WTC11 (cell line): ENCODE results near the gene ZSWIM2. TPM values are rescaled to one million over a fixed set of nuclear protein-coding genes. Genes with fewer than 3 reads are reported as not detected.

Source experiments
- ATAC-seq: fragments of 200-7000 bp; cut with Tn5 transposase; 2 replicates; pipeline ENCODE4 v1.10.0; 2021; ENCODE audit warnings: mild to moderate bottlenecking, moderate library complexity
- CTCF ChIA-PET: fragments of 300-600 bp; sonication (Branson Sonifier 250); formaldehyde crosslinking; loops from one replicate; lab custom pipeline; 2021; ENCODE audit warnings: antibody characterized with exemption; lab: Charles Lee
- POLR2A ChIA-PET: fragments of 350-600 bp; sonication (Branson Sonifier 250); formaldehyde crosslinking; loops from one replicate; lab custom pipeline; 2021; ENCODE audit warnings: antibody characterized with exemption; lab: Charles Lee
- DNase-seq: peaks from one replicate; pipeline ENCODE4 v3.0.0; 2021; ENCODE audit warnings: low spot score
- H3K27ac Mint-ChIP-seq: 2 replicates; pipeline ENCODE4 v1.8.0; 2021; ENCODE audit warnings: mixed read lengths
- H3K27me3 Mint-ChIP-seq: 2 replicates; pipeline ENCODE4 v1.8.0; 2021; ENCODE audit warnings: low read depth, mild to moderate bottlenecking, moderate library complexity, mixed read lengths
- H3K36me3 Mint-ChIP-seq: 2 replicates; pipeline ENCODE4 v1.8.0; 2021; ENCODE audit warnings: mixed read lengths
- H3K4me1 Mint-ChIP-seq: 2 replicates; pipeline ENCODE4 v1.8.0; 2022; ENCODE audit warnings: mixed read lengths
- H3K4me3 Mint-ChIP-seq: 2 replicates; pipeline ENCODE4 v1.8.0; 2021; ENCODE audit warnings: mild to moderate bottlenecking, moderate library complexity, mixed read lengths
- H3K9me3 Mint-ChIP-seq: 2 replicates; pipeline ENCODE4 v1.8.0; 2021; ENCODE audit warnings: mixed read lengths
- CBFB ChIP-seq: sonication (generic); formaldehyde crosslinking; IDR thresholded peaks from 2 replicates; pipeline ENCODE4 v1.8.1; 2022; ENCODE audit warnings: mild to moderate bottlenecking, low read depth, missing genetic modification reagents
- ESRRA ChIP-seq: sonication (generic); formaldehyde crosslinking; IDR thresholded peaks from 2 replicates; pipeline ENCODE4 v1.8.1; 2022; ENCODE audit warnings: mild to moderate bottlenecking, missing genetic modification reagents, borderline replicate concordance
- NR3C1 ChIP-seq: sonication (generic); formaldehyde crosslinking; conservative IDR thresholded peaks from 2 replicates; pipeline ENCODE4 v1.8.1; 2023; ENCODE audit warnings: low read depth, mild to moderate bottlenecking, missing genetic modification reagents
- SOX15 ChIP-seq: fragments of 250-450 bp; sonication (Bioruptor Pico); IDR thresholded peaks from 2 replicates; pipeline ENCODE4 v1.9.0; 2021; ENCODE audit warnings: mild to moderate bottlenecking
- ZNF121 ChIP-seq: sonication (generic); formaldehyde crosslinking; IDR thresholded peaks from 2 replicates; pipeline ENCODE4 v1.8.0; 2023; ENCODE audit warnings: missing genetic modification reagents
- total RNA-seq: library from RNA; stranded (reverse); gene quantifications from 3 replicates; pipeline ENCODE4 v1.2.3, GENCODE V29; 2021
- TF ChIP-seq, protein P1 (sequence below): fragments of 250-450 bp; sonication (Bioruptor Pico); IDR thresholded peaks from 2 replicates; pipeline ENCODE4 v1.9.0; 2021; ENCODE audit warnings: mild to moderate bottlenecking, borderline replicate concordance
- TF ChIP-seq, protein P2 (sequence below): sonication (generic); formaldehyde crosslinking; IDR thresholded peaks from 2 replicates; pipeline ENCODE4 v1.8.1; 2023; ENCODE audit warnings: mild to moderate bottlenecking, missing genetic modification reagents, borderline replicate concordance
- TF ChIP-seq, protein P3 (sequence below): sonication (generic); formaldehyde crosslinking; IDR thresholded peaks from 2 replicates; pipeline ENCODE4 v1.8.1; 2023; ENCODE audit warnings: mild to moderate bottlenecking, missing genetic modification reagents
- TF ChIP-seq, protein P4 (sequence below): sonication (generic); formaldehyde crosslinking; IDR thresholded peaks from 2 replicates; pipeline ENCODE4 v1.8.0; 2023; ENCODE audit warnings: missing genetic modification reagents, mild to moderate bottlenecking, borderline replicate concordance
- TF ChIP-seq, protein P5 (sequence below): sonication (generic); formaldehyde crosslinking; conservative IDR thresholded peaks from 2 replicates; pipeline ENCODE4 v1.8.1; 2022; ENCODE audit warnings: mild to moderate bottlenecking, missing genetic modification reagents
- TF ChIP-seq, protein P6 (sequence below): sonication (generic); formaldehyde crosslinking; IDR thresholded peaks from 2 replicates; pipeline ENCODE4 v1.8.1; 2023; ENCODE audit warnings: mild to moderate bottlenecking, missing genetic modification reagents, moderate library complexity
- TF ChIP-seq, protein P7 (sequence below): sonication (generic); formaldehyde crosslinking; conservative IDR thresholded peaks from 2 replicates; pipeline ENCODE4 v1.8.1; 2023; ENCODE audit warnings: mild to moderate bottlenecking, low read depth, missing genetic modification reagents, moderate library complexity
- TF ChIP-seq, protein P8 (sequence below): sonication (generic); formaldehyde crosslinking; IDR thresholded peaks from 2 replicates; pipeline ENCODE4 v1.8.0; 2023; ENCODE audit warnings: mild to moderate bottlenecking, missing genetic modification reagents

Gene ZSWIM2
- total RNA-seq, 1 experiment from 2014 or later, result not detected

DNA sequence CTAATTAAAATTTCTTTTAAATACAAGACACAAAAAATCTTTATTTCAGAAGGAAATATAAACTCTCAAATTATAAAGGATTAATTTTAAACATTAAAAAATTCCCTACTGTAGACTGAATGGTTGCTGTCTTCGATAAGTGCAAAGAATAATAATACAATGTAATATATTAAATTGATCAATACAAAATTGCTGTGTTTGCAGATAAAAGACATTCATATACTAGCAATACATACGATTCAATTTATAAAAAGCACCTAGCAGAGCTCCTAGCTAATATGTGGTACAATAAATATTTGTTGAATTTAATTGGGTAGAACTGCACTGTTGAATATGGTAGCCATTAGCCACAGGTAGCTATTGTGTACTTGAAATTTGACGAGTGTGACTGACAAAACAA, 6.6 kb downstream of the ZSWIM2 start:
- H3K4me1 Mint-ChIP-seq, result no peaks in the 10 kb centered on the region
- no peaks in the 10 kb centered on the region for H3K27me3 Mint-ChIP-seq
- no peak overlapping the region for H3K27ac Mint-ChIP-seq
- ATAC-seq (no peak), DNase-seq (no peak)
- H3K4me3 Mint-ChIP-seq, result no peak overlapping the region
- ChIA-PET POLR2A (no interaction called here), CTCF (no interaction called here)
- no peaks in the 10 kb centered on the region for H3K36me3 Mint-ChIP-seq
- no peaks in the 10 kb centered on the region for H3K9me3 Mint-ChIP-seq
- TF ChIP-seq, protein P1, sequence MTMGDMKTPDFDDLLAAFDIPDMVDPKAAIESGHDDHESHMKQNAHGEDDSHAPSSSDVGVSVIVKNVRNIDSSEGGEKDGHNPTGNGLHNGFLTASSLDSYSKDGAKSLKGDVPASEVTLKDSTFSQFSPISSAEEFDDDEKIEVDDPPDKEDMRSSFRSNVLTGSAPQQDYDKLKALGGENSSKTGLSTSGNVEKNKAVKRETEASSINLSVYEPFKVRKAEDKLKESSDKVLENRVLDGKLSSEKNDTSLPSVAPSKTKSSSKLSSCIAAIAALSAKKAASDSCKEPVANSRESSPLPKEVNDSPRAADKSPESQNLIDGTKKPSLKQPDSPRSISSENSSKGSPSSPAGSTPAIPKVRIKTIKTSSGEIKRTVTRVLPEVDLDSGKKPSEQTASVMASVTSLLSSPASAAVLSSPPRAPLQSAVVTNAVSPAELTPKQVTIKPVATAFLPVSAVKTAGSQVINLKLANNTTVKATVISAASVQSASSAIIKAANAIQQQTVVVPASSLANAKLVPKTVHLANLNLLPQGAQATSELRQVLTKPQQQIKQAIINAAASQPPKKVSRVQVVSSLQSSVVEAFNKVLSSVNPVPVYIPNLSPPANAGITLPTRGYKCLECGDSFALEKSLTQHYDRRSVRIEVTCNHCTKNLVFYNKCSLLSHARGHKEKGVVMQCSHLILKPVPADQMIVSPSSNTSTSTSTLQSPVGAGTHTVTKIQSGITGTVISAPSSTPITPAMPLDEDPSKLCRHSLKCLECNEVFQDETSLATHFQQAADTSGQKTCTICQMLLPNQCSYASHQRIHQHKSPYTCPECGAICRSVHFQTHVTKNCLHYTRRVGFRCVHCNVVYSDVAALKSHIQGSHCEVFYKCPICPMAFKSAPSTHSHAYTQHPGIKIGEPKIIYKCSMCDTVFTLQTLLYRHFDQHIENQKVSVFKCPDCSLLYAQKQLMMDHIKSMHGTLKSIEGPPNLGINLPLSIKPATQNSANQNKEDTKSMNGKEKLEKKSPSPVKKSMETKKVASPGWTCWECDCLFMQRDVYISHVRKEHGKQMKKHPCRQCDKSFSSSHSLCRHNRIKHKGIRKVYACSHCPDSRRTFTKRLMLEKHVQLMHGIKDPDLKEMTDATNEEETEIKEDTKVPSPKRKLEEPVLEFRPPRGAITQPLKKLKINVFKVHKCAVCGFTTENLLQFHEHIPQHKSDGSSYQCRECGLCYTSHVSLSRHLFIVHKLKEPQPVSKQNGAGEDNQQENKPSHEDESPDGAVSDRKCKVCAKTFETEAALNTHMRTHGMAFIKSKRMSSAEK (CRISPR knock-in tag), result no peak
- TF ChIP-seq CBFB (CRISPR knock-in tag) (no peak), ESRRA (CRISPR knock-in tag) (no peak), ZNF121 (CRISPR knock-in tag) (no peak), SOX15 (CRISPR knock-in tag) (no peak), NR3C1 (CRISPR knock-in tag) (no peak)
- TF ChIP-seq, protein P2, sequence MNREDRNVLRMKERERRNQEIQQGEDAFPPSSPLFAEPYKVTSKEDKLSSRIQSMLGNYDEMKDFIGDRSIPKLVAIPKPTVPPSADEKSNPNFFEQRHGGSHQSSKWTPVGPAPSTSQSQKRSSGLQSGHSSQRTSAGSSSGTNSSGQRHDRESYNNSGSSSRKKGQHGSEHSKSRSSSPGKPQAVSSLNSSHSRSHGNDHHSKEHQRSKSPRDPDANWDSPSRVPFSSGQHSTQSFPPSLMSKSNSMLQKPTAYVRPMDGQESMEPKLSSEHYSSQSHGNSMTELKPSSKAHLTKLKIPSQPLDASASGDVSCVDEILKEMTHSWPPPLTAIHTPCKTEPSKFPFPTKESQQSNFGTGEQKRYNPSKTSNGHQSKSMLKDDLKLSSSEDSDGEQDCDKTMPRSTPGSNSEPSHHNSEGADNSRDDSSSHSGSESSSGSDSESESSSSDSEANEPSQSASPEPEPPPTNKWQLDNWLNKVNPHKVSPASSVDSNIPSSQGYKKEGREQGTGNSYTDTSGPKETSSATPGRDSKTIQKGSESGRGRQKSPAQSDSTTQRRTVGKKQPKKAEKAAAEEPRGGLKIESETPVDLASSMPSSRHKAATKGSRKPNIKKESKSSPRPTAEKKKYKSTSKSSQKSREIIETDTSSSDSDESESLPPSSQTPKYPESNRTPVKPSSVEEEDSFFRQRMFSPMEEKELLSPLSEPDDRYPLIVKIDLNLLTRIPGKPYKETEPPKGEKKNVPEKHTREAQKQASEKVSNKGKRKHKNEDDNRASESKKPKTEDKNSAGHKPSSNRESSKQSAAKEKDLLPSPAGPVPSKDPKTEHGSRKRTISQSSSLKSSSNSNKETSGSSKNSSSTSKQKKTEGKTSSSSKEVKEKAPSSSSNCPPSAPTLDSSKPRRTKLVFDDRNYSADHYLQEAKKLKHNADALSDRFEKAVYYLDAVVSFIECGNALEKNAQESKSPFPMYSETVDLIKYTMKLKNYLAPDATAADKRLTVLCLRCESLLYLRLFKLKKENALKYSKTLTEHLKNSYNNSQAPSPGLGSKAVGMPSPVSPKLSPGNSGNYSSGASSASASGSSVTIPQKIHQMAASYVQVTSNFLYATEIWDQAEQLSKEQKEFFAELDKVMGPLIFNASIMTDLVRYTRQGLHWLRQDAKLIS (CRISPR knock-in tag), result no peak
- TF ChIP-seq, protein P3, sequence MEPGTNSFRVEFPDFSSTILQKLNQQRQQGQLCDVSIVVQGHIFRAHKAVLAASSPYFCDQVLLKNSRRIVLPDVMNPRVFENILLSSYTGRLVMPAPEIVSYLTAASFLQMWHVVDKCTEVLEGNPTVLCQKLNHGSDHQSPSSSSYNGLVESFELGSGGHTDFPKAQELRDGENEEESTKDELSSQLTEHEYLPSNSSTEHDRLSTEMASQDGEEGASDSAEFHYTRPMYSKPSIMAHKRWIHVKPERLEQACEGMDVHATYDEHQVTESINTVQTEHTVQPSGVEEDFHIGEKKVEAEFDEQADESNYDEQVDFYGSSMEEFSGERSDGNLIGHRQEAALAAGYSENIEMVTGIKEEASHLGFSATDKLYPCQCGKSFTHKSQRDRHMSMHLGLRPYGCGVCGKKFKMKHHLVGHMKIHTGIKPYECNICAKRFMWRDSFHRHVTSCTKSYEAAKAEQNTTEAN (CRISPR knock-in tag), result no peak
- TF ChIP-seq, protein P4, sequence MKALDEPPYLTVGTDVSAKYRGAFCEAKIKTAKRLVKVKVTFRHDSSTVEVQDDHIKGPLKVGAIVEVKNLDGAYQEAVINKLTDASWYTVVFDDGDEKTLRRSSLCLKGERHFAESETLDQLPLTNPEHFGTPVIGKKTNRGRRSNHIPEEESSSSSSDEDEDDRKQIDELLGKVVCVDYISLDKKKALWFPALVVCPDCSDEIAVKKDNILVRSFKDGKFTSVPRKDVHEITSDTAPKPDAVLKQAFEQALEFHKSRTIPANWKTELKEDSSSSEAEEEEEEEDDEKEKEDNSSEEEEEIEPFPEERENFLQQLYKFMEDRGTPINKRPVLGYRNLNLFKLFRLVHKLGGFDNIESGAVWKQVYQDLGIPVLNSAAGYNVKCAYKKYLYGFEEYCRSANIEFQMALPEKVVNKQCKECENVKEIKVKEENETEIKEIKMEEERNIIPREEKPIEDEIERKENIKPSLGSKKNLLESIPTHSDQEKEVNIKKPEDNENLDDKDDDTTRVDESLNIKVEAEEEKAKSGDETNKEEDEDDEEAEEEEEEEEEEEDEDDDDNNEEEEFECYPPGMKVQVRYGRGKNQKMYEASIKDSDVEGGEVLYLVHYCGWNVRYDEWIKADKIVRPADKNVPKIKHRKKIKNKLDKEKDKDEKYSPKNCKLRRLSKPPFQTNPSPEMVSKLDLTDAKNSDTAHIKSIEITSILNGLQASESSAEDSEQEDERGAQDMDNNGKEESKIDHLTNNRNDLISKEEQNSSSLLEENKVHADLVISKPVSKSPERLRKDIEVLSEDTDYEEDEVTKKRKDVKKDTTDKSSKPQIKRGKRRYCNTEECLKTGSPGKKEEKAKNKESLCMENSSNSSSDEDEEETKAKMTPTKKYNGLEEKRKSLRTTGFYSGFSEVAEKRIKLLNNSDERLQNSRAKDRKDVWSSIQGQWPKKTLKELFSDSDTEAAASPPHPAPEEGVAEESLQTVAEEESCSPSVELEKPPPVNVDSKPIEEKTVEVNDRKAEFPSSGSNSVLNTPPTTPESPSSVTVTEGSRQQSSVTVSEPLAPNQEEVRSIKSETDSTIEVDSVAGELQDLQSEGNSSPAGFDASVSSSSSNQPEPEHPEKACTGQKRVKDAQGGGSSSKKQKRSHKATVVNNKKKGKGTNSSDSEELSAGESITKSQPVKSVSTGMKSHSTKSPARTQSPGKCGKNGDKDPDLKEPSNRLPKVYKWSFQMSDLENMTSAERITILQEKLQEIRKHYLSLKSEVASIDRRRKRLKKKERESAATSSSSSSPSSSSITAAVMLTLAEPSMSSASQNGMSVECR (CRISPR knock-in tag), result no peak
- TF ChIP-seq, protein P5, sequence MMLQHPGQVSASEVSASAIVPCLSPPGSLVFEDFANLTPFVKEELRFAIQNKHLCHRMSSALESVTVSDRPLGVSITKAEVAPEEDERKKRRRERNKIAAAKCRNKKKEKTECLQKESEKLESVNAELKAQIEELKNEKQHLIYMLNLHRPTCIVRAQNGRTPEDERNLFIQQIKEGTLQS (CRISPR knock-in tag), result no peak
- TF ChIP-seq, protein P6, sequence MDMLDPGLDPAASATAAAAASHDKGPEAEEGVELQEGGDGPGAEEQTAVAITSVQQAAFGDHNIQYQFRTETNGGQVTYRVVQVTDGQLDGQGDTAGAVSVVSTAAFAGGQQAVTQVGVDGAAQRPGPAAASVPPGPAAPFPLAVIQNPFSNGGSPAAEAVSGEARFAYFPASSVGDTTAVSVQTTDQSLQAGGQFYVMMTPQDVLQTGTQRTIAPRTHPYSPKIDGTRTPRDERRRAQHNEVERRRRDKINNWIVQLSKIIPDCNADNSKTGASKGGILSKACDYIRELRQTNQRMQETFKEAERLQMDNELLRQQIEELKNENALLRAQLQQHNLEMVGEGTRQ (CRISPR knock-in tag), result no peak
- TF ChIP-seq, protein P7, sequence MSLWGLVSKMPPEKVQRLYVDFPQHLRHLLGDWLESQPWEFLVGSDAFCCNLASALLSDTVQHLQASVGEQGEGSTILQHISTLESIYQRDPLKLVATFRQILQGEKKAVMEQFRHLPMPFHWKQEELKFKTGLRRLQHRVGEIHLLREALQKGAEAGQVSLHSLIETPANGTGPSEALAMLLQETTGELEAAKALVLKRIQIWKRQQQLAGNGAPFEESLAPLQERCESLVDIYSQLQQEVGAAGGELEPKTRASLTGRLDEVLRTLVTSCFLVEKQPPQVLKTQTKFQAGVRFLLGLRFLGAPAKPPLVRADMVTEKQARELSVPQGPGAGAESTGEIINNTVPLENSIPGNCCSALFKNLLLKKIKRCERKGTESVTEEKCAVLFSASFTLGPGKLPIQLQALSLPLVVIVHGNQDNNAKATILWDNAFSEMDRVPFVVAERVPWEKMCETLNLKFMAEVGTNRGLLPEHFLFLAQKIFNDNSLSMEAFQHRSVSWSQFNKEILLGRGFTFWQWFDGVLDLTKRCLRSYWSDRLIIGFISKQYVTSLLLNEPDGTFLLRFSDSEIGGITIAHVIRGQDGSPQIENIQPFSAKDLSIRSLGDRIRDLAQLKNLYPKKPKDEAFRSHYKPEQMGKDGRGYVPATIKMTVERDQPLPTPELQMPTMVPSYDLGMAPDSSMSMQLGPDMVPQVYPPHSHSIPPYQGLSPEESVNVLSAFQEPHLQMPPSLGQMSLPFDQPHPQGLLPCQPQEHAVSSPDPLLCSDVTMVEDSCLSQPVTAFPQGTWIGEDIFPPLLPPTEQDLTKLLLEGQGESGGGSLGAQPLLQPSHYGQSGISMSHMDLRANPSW, result no peak
- TF ChIP-seq, protein P8, sequence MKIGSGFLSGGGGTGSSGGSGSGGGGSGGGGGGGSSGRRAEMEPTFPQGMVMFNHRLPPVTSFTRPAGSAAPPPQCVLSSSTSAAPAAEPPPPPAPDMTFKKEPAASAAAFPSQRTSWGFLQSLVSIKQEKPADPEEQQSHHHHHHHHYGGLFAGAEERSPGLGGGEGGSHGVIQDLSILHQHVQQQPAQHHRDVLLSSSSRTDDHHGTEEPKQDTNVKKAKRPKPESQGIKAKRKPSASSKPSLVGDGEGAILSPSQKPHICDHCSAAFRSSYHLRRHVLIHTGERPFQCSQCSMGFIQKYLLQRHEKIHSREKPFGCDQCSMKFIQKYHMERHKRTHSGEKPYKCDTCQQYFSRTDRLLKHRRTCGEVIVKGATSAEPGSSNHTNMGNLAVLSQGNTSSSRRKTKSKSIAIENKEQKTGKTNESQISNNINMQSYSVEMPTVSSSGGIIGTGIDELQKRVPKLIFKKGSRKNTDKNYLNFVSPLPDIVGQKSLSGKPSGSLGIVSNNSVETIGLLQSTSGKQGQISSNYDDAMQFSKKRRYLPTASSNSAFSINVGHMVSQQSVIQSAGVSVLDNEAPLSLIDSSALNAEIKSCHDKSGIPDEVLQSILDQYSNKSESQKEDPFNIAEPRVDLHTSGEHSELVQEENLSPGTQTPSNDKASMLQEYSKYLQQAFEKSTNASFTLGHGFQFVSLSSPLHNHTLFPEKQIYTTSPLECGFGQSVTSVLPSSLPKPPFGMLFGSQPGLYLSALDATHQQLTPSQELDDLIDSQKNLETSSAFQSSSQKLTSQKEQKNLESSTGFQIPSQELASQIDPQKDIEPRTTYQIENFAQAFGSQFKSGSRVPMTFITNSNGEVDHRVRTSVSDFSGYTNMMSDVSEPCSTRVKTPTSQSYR, result no peak
